Amniotic stem cell (primary cell): Measurements from ENCODE around the gene NOL9.
"Not testable (repeated sequence)": the region's sequence is repeated elsewhere in the genome, so short reads cannot be mapped to it uniquely, and the experiment has no call there.

Experiments used
- DNase-seq: peaks from one replicate; lab custom pipeline; 2025; lab: John Stamatoyannopoulos, UW

The NOL9 gene

GRCh38 chr1:6503884-6504602 lies 50.3 kb downstream of the NOL9 start:
- DNase-seq, result no peak

GRCh38 chr1:6502000-6502891 lies 52.1 kb downstream of the NOL9 start:
- DNase-seq, result no peak

GRCh38 chr1:6501279-6501813 lies 53.0 kb downstream of the NOL9 start:
- no peak for DNase-seq

- DNase-seq, result no peak
Measured at GRCh38 chr1:6500544-6501278, 53.6 kb downstream of the NOL9 start.

GRCh38 chr1:6499296-6499695 lies 55.0 kb downstream of the NOL9 start:
- DNase-seq, result no peak

GRCh38 chr1:6498576-6499111 lies 55.7 kb downstream of the NOL9 start:
- no peak for DNase-seq

- no peak for DNase-seq
Measured at GRCh38 chr1:6497867-6498575, 56.3 kb downstream of the NOL9 start.

- no peak for DNase-seq
Measured at GRCh38 chr1:6497215-6497866, 57.0 kb downstream of the NOL9 start.

GRCh38 chr1:6496890-6497214 lies 57.5 kb downstream of the NOL9 start:
- no peak for DNase-seq

- DNase-seq, result no peak
Measured at GRCh38 chr1:6496365-6496721, 58.0 kb downstream of the NOL9 start.

GRCh38 chr1:6495540-6496364 lies 58.6 kb downstream of the NOL9 start:
- no peak for DNase-seq

GRCh38 chr1:6495041-6495441 lies 59.3 kb downstream of the NOL9 start:
- no peak for DNase-seq

GRCh38 chr1:6494627-6495026 lies 59.7 kb downstream of the NOL9 start:
- DNase-seq, result no peak

- DNase-seq, result not testable (repeated sequence)
Measured at GRCh38 chr1:6493834-6494223, 60.5 kb downstream of the NOL9 start.

GRCh38 chr1:6491966-6492365 lies 62.3 kb downstream of the NOL9 start:
- DNase-seq, result no peak

GRCh38 chr1:6491480-6491962 lies 62.8 kb downstream of the NOL9 start, which contains the start of gene PLEKHG5:
Gene PLEKHG5 (minus strand): TSS chr1:6491667. CDS start chr1:6477571, 14,096 bp downstream.
- peak; percentile 34 for DNase-seq

- no peak for DNase-seq
Measured at GRCh38 chr1:6491081-6491449, 63.2 kb downstream of the NOL9 start.

- peak; percentile 42 for DNase-seq
Measured at GRCh38 chr1:6490181-6491080, 63.9 kb downstream of the NOL9 start.

GRCh38 chr1:6489799-6490180 lies 64.5 kb downstream of the NOL9 start:
- DNase-seq, result peak; percentile 28
